Tibial artery (tissue), 4 donors: ENCODE measurements around the gene ETV6.

Experiments
- DNase-seq, 2 donors: peaks; one replicate each; pipeline ENCODE4 v3.0.0-alpha.2; 2019
- H3K27ac ChIP-seq, 2 donors: fragments of 200-600 bp; sonication (generic) in 1 of 2; 1 replicate in 1 of 2; 2 replicates in 1 of 2; pipeline ENCODE4 v1.5.1; 2018 to 2019; ENCODE audit warnings: mild to moderate bottlenecking in 1 of 2
- H3K27me3 ChIP-seq, 2 donors: fragments of 200-600 bp; sonication (generic) in 1 of 2; one replicate each; pipeline versions ENCODE4 v1.5.1 to v1.6.0; 2016 to 2019
- H3K36me3 ChIP-seq, 3 donors: fragments of 200-600 bp; sonication (generic) in 2 of 3; one replicate each; pipeline ENCODE4 v1.5.1; 2016 to 2019; ENCODE audit warnings: mild to moderate bottlenecking in 2 of 3
- H3K4me1 ChIP-seq, 4 donors: fragments of 200-600 bp; sonication (generic) in 2 of 4; 1 replicate in 3 of 4; 2 replicates in 1 of 4; pipeline ENCODE4 v1.5.1; 2016 to 2019
- H3K4me3 ChIP-seq, 2 donors: fragments of 200-600 bp; sonication (generic) in 1 of 2; 1 replicate in 1 of 2; 2 replicates in 1 of 2; pipeline ENCODE4 v1.5.1; 2018 to 2019; ENCODE audit warnings: mild to moderate bottlenecking in 2 of 2
- H3K9me3 ChIP-seq, 3 donors: fragments of 200-600 bp; sonication (generic) in 1 of 3; one replicate each; pipeline ENCODE4 v1.5.1; 2016 to 2019
- CTCF ChIP-seq, 2 experiments: fragments of 200-600 bp in 1 of 2; fragments of 450-650 bp in 1 of 2; IDR thresholded peaks; one replicate each; pipeline ENCODE4 v1.5.1; 2017 to 2019; ENCODE audit warnings: antibody characterized with exemption in 2 of 2, mild to moderate bottlenecking in 1 of 2, moderate library complexity in 1 of 2
- intact Hi-C: fragments of 100-400 bp; cut with DNase I; formaldehyde crosslinking; loops from one replicate; pipeline ENCODE4 v1.15.0; 2023; ENCODE audit warnings: low total_unique reads

ETV6 gene

GRCh38 chr12:11765817-11766794, 116.6 kb downstream of the ETV6 start:
- Histone ChIP-seq H3K4me3 (no peak overlapping the region), H3K27ac (peak overlapping the region; percentile 84)

DNA sequence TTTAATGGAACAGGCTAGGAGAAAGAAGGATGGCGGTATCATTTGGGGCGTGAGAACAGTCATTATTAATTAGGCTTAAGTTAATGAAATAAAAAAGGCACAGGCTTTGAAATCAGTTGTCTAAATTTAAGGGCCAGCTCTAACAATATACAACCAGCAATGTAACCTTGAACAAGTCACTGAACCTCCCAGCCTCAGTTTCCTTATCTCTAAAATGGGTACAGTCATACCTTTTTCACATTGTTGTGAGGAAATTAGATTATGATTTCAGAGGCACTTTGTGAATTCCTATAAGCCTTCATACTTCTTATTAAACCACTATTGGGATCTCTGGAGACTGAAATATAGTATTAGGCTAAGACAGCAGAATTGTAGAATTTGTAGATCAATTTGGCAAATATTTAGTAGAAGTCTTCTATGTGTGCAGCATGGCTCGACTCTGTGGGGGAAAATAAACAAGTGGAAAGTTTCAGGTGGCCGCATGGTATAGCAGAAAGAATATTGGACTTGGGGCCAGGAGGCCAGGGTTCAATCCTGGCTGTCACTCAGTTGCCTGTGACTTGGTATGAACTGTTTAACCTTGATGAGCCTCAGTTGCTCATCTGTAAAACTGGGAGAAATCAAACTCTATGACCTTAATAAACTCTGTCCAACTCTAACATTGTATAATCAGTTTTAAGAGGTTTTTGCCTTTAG, 117.7 kb downstream of the ETV6 start:
- no peak for TF ChIP-seq CTCF (IDR thresholded peaks at IDR 0.05)
- peak overlapping the region; percentile 84 for H3K27ac ChIP-seq
- DNase-seq: no peak

More at GRCh38 chr12:11765817-11766794, 116.6 kb downstream of the ETV6 start:
- Histone ChIP-seq H3K4me1 (peaks cover 0 to 99% (median 67%) of the 10 kb centered on the region in 4 donors), H3K9me3 (no peaks in the 10 kb centered on the region), H3K36me3 (no peaks in the 10 kb centered on the region), H3K27me3 (no peaks in the 10 kb centered on the region)
- no peak for DNase-seq
- TF ChIP-seq CTCF (IDR thresholded peaks at IDR 0.05): no peak
- intact Hi-C loops: loop anchor here (10.0 kb wide), 1 partner anchor 111 kb away; no protein-coding TSS in a partner anchor

GRCh38 chr12:11767798-11768197, 118.3 kb downstream of the ETV6 start:
- no peak for DNase-seq
- Histone ChIP-seq H3K36me3 (no peaks in the 10 kb centered on the region), H3K4me3 (no peak overlapping the region), H3K4me1 (peaks cover 0 to 97% (median 60%) of the 10 kb centered on the region in 4 donors), H3K27ac (peak overlapping the region; percentile 26 to 84), H3K9me3 (no peaks in the 10 kb centered on the region), H3K27me3 (no peaks in the 10 kb centered on the region)
- no peak for TF ChIP-seq CTCF (IDR thresholded peaks at IDR 0.05)
- intact Hi-C loops: loop anchor here (10.0 kb wide), 1 partner anchor 113 kb away; no protein-coding TSS in a partner anchor

More for the DNA sequence above, 117.7 kb downstream of the ETV6 start:
- no peaks in the 10 kb centered on the region for H3K36me3 ChIP-seq
- H3K9me3 ChIP-seq: no peaks in the 10 kb centered on the region
- no peak overlapping the region for H3K4me3 ChIP-seq
- peaks cover 0 to 99% (median 65%) of the 10 kb centered on the region in 4 donors for H3K4me1 ChIP-seq
- no peaks in the 10 kb centered on the region for H3K27me3 ChIP-seq
- intact Hi-C loops: loop anchor here (10.0 kb wide), 1 partner anchor 112 kb away; no protein-coding TSS in a partner anchor

DNA sequence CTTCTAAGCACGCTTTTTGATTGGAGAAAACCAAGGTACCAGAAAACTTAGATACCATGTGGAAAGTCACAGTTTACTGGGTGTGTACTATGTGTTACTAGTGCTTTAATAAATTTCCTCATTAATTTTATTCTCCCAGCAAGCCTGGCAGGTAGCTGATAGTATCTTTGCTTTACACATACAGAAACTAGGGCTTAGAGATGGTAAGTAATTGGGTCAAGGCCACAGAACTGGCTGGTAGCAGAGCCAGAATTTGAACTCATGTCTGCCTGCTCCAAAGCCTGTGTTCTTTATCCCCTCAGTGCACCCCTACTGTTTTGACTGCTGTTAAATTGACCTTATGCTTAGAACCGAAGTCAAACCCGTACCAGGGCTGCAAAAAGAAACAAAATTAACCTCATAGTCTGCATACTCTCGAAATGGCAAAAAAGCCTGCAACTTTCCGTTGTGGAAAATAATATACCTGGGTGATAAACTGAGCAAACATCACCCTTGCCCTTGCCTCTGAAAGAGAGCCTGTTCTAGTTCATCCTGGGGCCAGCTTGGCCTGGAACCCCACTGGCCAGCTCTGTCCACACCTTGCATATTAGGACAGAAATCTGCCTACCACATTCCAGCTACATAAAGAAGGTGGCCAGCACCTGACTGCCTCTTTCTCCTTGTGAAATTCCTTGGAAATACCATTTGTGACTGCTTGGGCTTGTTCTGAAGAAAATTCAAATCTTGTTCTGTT, 118.9 kb downstream of the ETV6 start:
- Histone ChIP-seq H3K27me3 (no peaks in the 10 kb centered on the region), H3K4me1 (peaks cover 0 to 97% (median 55%) of the 10 kb centered on the region in 4 donors), H3K27ac (peak overlapping the region; percentile 26 to 84), H3K36me3 (no peaks in the 10 kb centered on the region), H3K9me3 (no peaks in the 10 kb centered on the region), H3K4me3 (no peak overlapping the region)
- TF ChIP-seq CTCF (IDR thresholded peaks at IDR 0.05): no peak
- no peak for DNase-seq
- intact Hi-C loops: loop anchor here (10.0 kb wide), 1 partner anchor 114 kb away; no protein-coding TSS in a partner anchor
